Right lobe of liver (tissue), 6 donors: ENCODE results near the gene RAB3GAP1. TPM values are rescaled to one million over a fixed set of nuclear protein-coding genes. Genes with fewer than 3 reads are reported as not detected.

Experiments
- ATAC-seq, 4 donors: fragments of 200-7000 bp; cut with Tn5 transposase; one replicate each; pipeline ENCODE4 v1.9.1; 2020; ENCODE audit warnings: mild to moderate bottlenecking in 4 of 4, moderate library complexity in 4 of 4
- DNase-seq, 3 donors: peaks; one replicate each; pipeline ENCODE4 v3.0.0-alpha.2; 2020
- H3K27ac ChIP-seq, 3 donors: fragments of 200-600 bp; one replicate each; pipeline ENCODE4 v1.8.0; 2022
- H3K27me3 ChIP-seq, 2 donors: fragments of 200-600 bp; one replicate each; pipeline ENCODE4 v1.8.0; 2022
- H3K36me3 ChIP-seq, 4 donors: fragments of 200-600 bp; sonication (generic) in 1 of 4; one replicate each; pipeline versions ENCODE4 v1.5.1 to v1.8.0; 2017 to 2022; ENCODE audit warnings: control low read depth in 1 of 4
- H3K4me1 ChIP-seq, 4 donors: fragments of 200-600 bp; sonication (generic) in 1 of 4; one replicate each; pipeline versions ENCODE4 v1.5.1 to v1.8.0; 2017 to 2022; ENCODE audit warnings: control low read depth in 1 of 4
- H3K4me3 ChIP-seq, 3 donors: fragments of 200-600 bp; one replicate each; pipeline ENCODE4 v1.8.0; 2022
- H3K9me3 ChIP-seq, 4 donors: fragments of 200-600 bp; sonication (generic) in 1 of 4; one replicate each; pipeline versions ENCODE4 v1.5.1 to v1.8.0; 2017 to 2022; ENCODE audit warnings: control low read depth in 1 of 4
- CTCF ChIP-seq, 4 donors: fragments of 200-600 bp in 3 of 4; fragments of 450-650 bp in 1 of 4; IDR thresholded peaks; one replicate each; pipeline versions ENCODE4 v1.5.1 to v1.8.0; 2016 to 2022; ENCODE audit warnings: antibody characterized with exemption in 4 of 4, mild to moderate bottlenecking in 2 of 4
- POLR2A ChIP-seq: fragments of 450-650 bp; IDR thresholded peaks from one replicate; pipeline ENCODE4 v1.6.1; 2017; ENCODE audit warnings: antibody characterized with exemption, mild to moderate bottlenecking
- WGBS: methylation state at CpG from one replicate; pipeline ENCODE4 v1.1.6; 2018; ENCODE audit warnings: low coverage, low lambda C conversion rate; ENCODE audit not compliant: insufficient coverage; ENCODE audit errors: missing lambda C conversion rate; 5-methylcytosine and 5-hydroxymethylcytosine counted together
- intact Hi-C, 2 donors: fragments of 100-400 bp; cut with DNase I; formaldehyde crosslinking; loops; one replicate each; pipeline versions ENCODE4 v1.11.2 to v1.14.1; 2022
- total RNA-seq, 6 experiments: library from RNA; depleted of rRNA in 2 of 6; stranded (reverse); fragments of >200 nt in 2 of 6; fragmentation: NEBNext Ultra II Directional in 3 of 6; extraction: Animal tissue kit (Norgen Biotek cat#: 25700) in 3 of 6; gene quantifications; one replicate each; pipeline versions ENCODE4 v1.1.0 to v1.2.4, GENCODE V29; 2016 to 2023
- donor health status: DM: no; HTN: yes; CAD: no.
- donor health status: DM: no; HTN: no; CAD: no.
- donor health status: DM: no; HTN: no; CAD: no.
- donor health status: DM: no; HTN: yes; CAD: no.
- donor health status: DM: no; HTN: yes; CAD: no.

The RAB3GAP1 gene
- total RNA-seq, 6 experiments from 2014 or later = 13.9 to 17.8 (median 15.9) TPM

- no peak overlapping the region for H3K4me3 ChIP-seq
- H3K27me3 ChIP-seq = no peaks in the 10 kb centered on the region
- ATAC-seq (no peak), DNase-seq (no peak)
- TF ChIP-seq CTCF (IDR thresholded peaks at IDR 0.05) = no peak
- no peak for TF ChIP-seq POLR2A
- no peaks in the 10 kb centered on the region for H3K4me1 ChIP-seq
- peaks cover 0 to 7% (median 0%) of the 10 kb centered on the region in 4 donors for H3K9me3 ChIP-seq
- intact Hi-C loops = no loop called here
- peaks cover 0 to 9% (median 5%) of the 10 kb centered on the region in 4 donors for H3K36me3 ChIP-seq
- no peak overlapping the region for H3K27ac ChIP-seq
These were observed 88.5 kb downstream of the RAB3GAP1 start for GRCh38 chr2:135140606-135141005.

GRCh38 chr2:135142323-135142722, 90.2 kb downstream of the RAB3GAP1 start:
- TF ChIP-seq CTCF (IDR thresholded peaks at IDR 0.05) = no peak
- no peak for TF ChIP-seq POLR2A
- Histone ChIP-seq H3K27ac (no peak overlapping the region), H3K9me3 (peaks cover 0 to 7% (median 0%) of the 10 kb centered on the region in 4 donors), H3K27me3 (no peaks in the 10 kb centered on the region), H3K36me3 (peaks cover 0 to 4% (median 2%) of the 10 kb centered on the region in 4 donors), H3K4me1 (no peaks in the 10 kb centered on the region), H3K4me3 (no peak overlapping the region)
- intact Hi-C loops = no loop called here
- DNase-seq (no peak), ATAC-seq (no peak)
- 100% methylated on average over 1 of the region's 1 CpG for WGBS

- ATAC-seq (peak in 3 of 4 donors; percentile 50 to 67 (median 66)), DNase-seq (no peak)
- H3K9me3 ChIP-seq = peaks cover 0 to 7% (median 0%) of the 10 kb centered on the region in 4 donors
- 93% methylated on average over 2 of the region's 2 CpGs for WGBS
- H3K27me3 ChIP-seq = no peaks in the 10 kb centered on the region
- TF ChIP-seq CTCF (IDR thresholded peaks at IDR 0.05) (no peak), POLR2A (no peak)
- intact Hi-C loops = no loop called here
- peaks cover 0 to 3% (median under 1%) of the 10 kb centered on the region in 4 donors for H3K36me3 ChIP-seq
- no peak overlapping the region for H3K27ac ChIP-seq
- H3K4me3 ChIP-seq = no peak overlapping the region
- no peaks in the 10 kb centered on the region for H3K4me1 ChIP-seq
These were observed 92.3 kb downstream of the RAB3GAP1 start for GRCh38 chr2:135144343-135144742.

- ATAC-seq (no peak), DNase-seq (no peak)
- no peaks in the 10 kb centered on the region for H3K27me3 ChIP-seq
- intact Hi-C loops = no loop called here
- H3K36me3 ChIP-seq = peaks cover 0 to 24% (median 2%) of the 10 kb centered on the region in 4 donors
- 91% methylated on average over 1 of the region's 1 CpG for WGBS
- TF ChIP-seq CTCF (IDR thresholded peaks at IDR 0.05) (no peak), POLR2A (no peak)
- H3K4me3 ChIP-seq = no peak overlapping the region
- H3K9me3 ChIP-seq = peaks cover 0 to under 1% (median 0%) of the 10 kb centered on the region in 4 donors
- no peak overlapping the region for H3K27ac ChIP-seq
- peaks cover 0 to 6% (median 0%) of the 10 kb centered on the region in 4 donors for H3K4me1 ChIP-seq
These were observed 97.2 kb downstream of the RAB3GAP1 start for GRCh38 chr2:135149251-135149650.

- ATAC-seq = peak in 3 of 4 donors; percentile 33 to 92 (median 78)
- TF ChIP-seq POLR2A (no peak), CTCF (IDR thresholded peaks at IDR 0.05) (no peak)
These were observed 98.6 kb downstream of the RAB3GAP1 start for GRCh38 chr2:135150725-135151124.

More at GRCh38 chr2:135150725-135151124, 98.6 kb downstream of the RAB3GAP1 start:
- H3K27ac ChIP-seq = no peak overlapping the region
- H3K4me3 ChIP-seq = no peak overlapping the region
- H3K27me3 ChIP-seq = no peaks in the 10 kb centered on the region
- 86% methylated on average over 1 of the region's 1 CpG for WGBS
- H3K9me3 ChIP-seq = no peaks in the 10 kb centered on the region
- peaks cover 0 to 6% (median 0%) of the 10 kb centered on the region in 4 donors for H3K4me1 ChIP-seq
- H3K36me3 ChIP-seq = peaks cover 0 to 36% (median 7%) of the 10 kb centered on the region in 4 donors
- no peak for DNase-seq
- intact Hi-C loops = no loop called here
